ENCODE measurements around the gene RFX8.
"Not testable (repeated sequence)": the region's sequence is repeated elsewhere in the genome, so short reads cannot be mapped to it uniquely, and the experiment has no call there.

The RFX8 gene

DNA sequence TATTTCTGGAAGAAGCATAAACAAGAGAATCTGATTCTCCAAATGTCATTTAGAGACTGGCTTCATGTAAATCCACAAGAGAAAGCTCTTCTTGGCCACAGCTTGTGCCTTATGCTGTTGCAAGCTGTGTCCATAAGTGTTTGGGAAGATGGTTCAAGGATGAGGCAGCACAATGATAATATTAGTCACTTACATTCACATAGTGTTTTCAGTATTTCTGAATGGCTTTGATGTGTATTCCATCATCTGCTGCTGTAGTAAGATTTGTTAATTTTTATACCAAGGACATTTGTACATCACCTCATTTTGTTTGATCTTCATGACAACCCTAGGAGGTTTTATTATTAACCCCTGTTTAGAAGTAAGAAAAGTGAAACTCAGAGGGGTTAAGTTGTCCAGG, 117.5 kb downstream of the RFX8 start:
- FAIRE-seq (no peak), DNase-seq (ENCODE audit: insufficient read length, low spot score) (no peak)
- TF ChIP-seq POLR2A (IDR thresholded peaks at IDR 0.05; ENCODE audit: low read depth, low read length) = no peak

DNA sequence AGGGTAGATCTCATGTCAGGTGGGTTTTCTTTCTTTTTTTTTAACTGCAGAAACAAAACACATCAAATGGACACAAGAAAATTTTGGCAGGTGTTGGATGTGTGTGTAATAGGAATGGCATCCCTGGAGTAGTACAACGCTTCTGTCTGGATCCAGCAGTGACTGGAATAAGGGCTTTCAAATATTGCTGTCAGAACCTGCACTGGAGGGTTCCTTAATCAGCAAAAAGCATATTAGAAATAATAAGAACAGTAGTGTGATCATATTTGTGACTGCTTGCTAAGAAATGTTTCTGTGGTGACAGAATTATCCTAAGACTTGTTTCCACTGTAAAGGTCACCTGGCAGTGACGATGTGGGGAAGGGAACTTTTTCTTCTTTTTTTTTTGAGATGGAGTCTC, 118.4 kb downstream of the RFX8 start:
- no peak for DNase-seq (ENCODE audit: insufficient read length, low spot score)
- peak; percentile 78 for FAIRE-seq

DNA sequence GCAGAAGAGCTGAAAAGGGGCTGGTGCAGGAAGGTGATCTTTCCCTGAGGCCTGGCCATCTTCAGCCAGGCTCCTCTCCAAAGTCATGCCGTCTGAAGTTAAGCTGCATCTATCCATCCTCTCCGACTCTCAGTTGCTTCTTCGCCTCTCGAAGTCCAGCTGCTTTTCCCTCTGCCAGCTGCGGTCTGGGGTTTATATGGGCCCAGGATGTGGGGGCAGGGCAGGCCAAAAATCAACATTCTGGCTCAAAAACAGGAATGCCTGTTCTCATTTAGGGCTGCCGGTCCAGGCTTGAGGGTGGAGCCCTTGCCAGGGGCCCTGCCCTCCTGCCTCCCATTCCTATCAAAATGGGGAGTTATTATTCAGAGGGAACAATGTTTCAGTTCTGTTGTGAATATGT, 118.9 kb downstream of the RFX8 start:
- DNase-seq (ENCODE audit: insufficient read length, low spot score) (no peak), FAIRE-seq (no peak)
- TF ChIP-seq POLR2A (IDR thresholded peaks at IDR 0.05; ENCODE audit: low read depth, low read length) = no peak

More for the DNA sequence above, 118.4 kb downstream of the RFX8 start:
- no peak for TF ChIP-seq POLR2A (IDR thresholded peaks at IDR 0.05; ENCODE audit: low read depth, low read length)

- no peak for DNase-seq (ENCODE audit: insufficient read length, low spot score)
- no peak for TF ChIP-seq POLR2A (IDR thresholded peaks at IDR 0.05; ENCODE audit: low read depth, low read length)
- peak; percentile 11 for FAIRE-seq
These were observed 119.4 kb downstream of the RFX8 start for GRCh38 chr2:101355401-101356054.

GRCh38 chr2:101354420-101355311, 120.2 kb downstream of the RFX8 start:
- no peak for FAIRE-seq
- TF ChIP-seq POLR2A (IDR thresholded peaks at IDR 0.05; ENCODE audit: low read depth, low read length) = no peak
- no peak for DNase-seq (ENCODE audit: insufficient read length, low spot score)

GRCh38 chr2:101352631-101353030, 122.3 kb downstream of the RFX8 start:
- FAIRE-seq; DNase-seq (ENCODE audit: insufficient read length, low spot score): not testable (repeated sequence)

DNA sequence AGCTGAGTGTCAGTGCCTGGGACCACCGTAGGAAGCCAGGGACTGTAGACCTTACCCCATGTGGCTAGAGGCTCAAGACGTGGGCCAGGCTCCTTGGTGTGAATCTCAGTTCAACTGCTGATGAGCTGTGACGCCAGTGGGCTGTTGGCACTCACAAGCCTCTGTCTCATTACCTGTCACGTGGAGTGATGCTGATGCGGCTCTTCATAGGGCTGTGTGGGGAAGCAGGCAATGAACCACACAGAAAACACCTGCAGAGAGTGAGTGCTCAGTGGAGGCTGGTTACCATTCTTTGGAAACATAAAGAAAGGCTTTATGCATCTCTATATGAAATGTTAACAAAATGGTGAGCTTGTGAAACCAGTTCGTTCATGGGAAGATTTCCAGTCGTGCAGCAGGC, 123.7 kb downstream of the RFX8 start:
- DNase-seq (ENCODE audit: insufficient read length, low spot score) = no peak
- FAIRE-seq = no peak
- no peak for TF ChIP-seq POLR2A (IDR thresholded peaks at IDR 0.05; ENCODE audit: low read depth, low read length)

DNA sequence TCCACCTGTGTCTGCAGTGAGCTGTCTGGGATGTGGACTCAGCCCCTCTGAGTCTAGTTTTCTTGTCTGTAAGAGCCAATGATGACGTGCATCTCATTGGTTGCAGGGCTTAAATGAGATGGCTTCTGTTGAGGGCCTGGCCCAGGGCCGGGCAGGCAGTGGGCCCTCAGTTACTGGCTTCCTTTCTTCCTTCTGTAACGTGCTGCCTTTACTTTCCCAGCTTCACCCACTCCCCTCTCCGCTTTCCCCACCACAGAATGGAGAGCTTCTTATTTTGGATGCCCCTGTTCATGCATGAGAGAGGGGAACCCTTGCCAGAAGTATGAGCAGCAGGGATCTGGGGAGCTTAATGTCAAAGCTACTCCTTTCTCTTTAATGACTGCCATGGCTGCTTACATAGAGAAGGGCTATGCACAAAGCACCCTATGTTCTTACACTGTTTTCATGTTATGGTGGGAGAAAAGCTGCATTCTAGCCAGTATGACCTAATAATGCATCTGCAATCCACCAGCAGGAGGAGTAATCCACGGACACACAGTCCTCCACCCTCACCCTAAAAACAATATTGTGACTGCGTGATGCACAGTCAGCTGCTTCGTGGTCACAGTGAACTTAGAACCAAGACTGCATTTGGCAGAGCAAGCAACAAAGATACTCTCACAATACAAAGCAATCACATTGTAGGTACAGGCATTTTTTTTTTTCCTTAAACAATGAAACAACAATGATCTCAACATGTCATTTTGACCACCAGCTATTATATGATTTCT, 124.8 kb downstream of the RFX8 start:
- peak; percentile 97 for FAIRE-seq
- peak; percentile 48 for DNase-seq (ENCODE audit: insufficient read length, low spot score)
- TF ChIP-seq POLR2A (IDR thresholded peaks at IDR 0.05; ENCODE audit: low read depth, low read length) = no peak

- FAIRE-seq = no peak
- no peak for DNase-seq (ENCODE audit: insufficient read length, low spot score)
- no peak for TF ChIP-seq POLR2A (IDR thresholded peaks at IDR 0.05; ENCODE audit: low read depth, low read length)
These were observed 126.0 kb downstream of the RFX8 start for GRCh38 chr2:101348883-101349282.
